WTC11 (cell line): ENCODE results near the gene CCN6.

Experiments
- CREB1 ChIP-seq: sonication (generic); formaldehyde crosslinking; IDR thresholded peaks from 2 replicates; pipeline ENCODE4 v1.8.0; 2023; ENCODE audit warnings: mild to moderate bottlenecking, missing genetic modification reagents
- CTCF ChIP-seq: fragments of 200-600 bp; IDR thresholded peaks from 2 replicates; pipeline ENCODE4 v1.8.0; 2022; ENCODE audit warnings: antibody characterized with exemption
- E2F4 ChIP-seq: sonication (generic); formaldehyde crosslinking; IDR thresholded peaks from 2 replicates; pipeline ENCODE4 v1.8.1; 2022; ENCODE audit warnings: low read depth, mild to moderate bottlenecking, moderate library complexity, missing genetic modification reagents, borderline replicate concordance
- ESRRA ChIP-seq: sonication (generic); formaldehyde crosslinking; IDR thresholded peaks from 2 replicates; pipeline ENCODE4 v1.8.1; 2022; ENCODE audit warnings: mild to moderate bottlenecking, missing genetic modification reagents, borderline replicate concordance
- FOXJ3 ChIP-seq: sonication (generic); formaldehyde crosslinking; IDR thresholded peaks from 2 replicates; pipeline ENCODE4 v1.9.0; 2021; ENCODE audit warnings: missing genetic modification reagents, mild to moderate bottlenecking, borderline replicate concordance
- JUN ChIP-seq: sonication (generic); formaldehyde crosslinking; IDR thresholded peaks from 2 replicates; pipeline ENCODE4 v1.8.0; 2023; ENCODE audit warnings: mild to moderate bottlenecking, missing genetic modification reagents
- MYBL2 ChIP-seq: sonication (generic); formaldehyde crosslinking; IDR thresholded peaks from 2 replicates; pipeline ENCODE4 v1.8.1; 2023; ENCODE audit warnings: mild to moderate bottlenecking, moderate library complexity, missing genetic modification reagents
- NFYB ChIP-seq: sonication (generic); formaldehyde crosslinking; conservative IDR thresholded peaks from 2 replicates; pipeline ENCODE4 v1.8.0; 2022; ENCODE audit warnings: low read depth, missing genetic modification reagents
- PREB ChIP-seq: sonication (generic); formaldehyde crosslinking; IDR thresholded peaks from 2 replicates; pipeline ENCODE4 v1.8.1; 2022; ENCODE audit warnings: mild to moderate bottlenecking, missing genetic modification reagents, moderate library complexity, borderline replicate concordance
- SP1 ChIP-seq: sonication (generic); formaldehyde crosslinking; conservative IDR thresholded peaks from 2 replicates; pipeline ENCODE4 v1.8.1; 2022; ENCODE audit warnings: missing genetic modification reagents
- STAT6 ChIP-seq: sonication (generic); formaldehyde crosslinking; conservative IDR thresholded peaks from 2 replicates; pipeline ENCODE4 v1.8.1; 2023; ENCODE audit warnings: mild to moderate bottlenecking, low read depth, missing genetic modification reagents, moderate library complexity
- TCF7 ChIP-seq: sonication (generic); formaldehyde crosslinking; IDR thresholded peaks from 2 replicates; pipeline ENCODE4 v1.8.0; 2022; ENCODE audit warnings: mild to moderate bottlenecking, low read depth, missing genetic modification reagents, moderate library complexity
- TEAD4 ChIP-seq: sonication (generic); formaldehyde crosslinking; IDR thresholded peaks from 2 replicates; pipeline ENCODE4 v1.8.0; 2022; ENCODE audit warnings: mild to moderate bottlenecking, missing genetic modification reagents
- TF ChIP-seq, protein P1 (sequence below): fragments of 250-450 bp; sonication (Bioruptor Pico); IDR thresholded peaks from 2 replicates; pipeline ENCODE4 v2.1.2; 2022; ENCODE audit warnings: mild to moderate bottlenecking, moderate library complexity

DNA sequence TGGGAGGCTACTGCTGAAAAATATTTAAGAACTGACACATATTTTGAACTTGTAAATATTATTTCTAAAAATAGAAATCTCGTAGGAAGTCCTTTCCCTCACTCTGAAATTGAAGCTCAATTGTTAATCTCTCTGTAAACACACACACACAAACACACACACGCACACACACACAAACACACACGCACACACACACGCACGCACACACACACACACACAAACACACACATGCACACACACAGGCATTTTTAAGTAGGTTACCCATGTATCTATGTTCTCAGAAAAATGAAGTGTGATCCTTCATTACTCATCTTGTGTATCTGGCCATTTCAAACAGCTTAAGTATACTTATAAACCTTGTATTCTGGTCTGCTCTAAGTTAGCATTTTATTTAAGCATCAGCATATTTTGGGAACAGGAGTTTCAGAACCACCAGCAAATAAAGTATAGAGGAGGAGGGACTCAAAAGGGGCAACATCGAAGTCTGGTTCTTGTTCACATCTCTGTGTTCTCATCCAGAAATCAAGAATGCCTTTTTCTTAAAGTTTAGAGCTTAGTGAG is 11.6 kb downstream of the CCN6 start:
- TF ChIP-seq ESRRA (CRISPR knock-in tag) (no peak), FOXJ3 (CRISPR knock-in tag) (no peak), SP1 (CRISPR knock-in tag) (no peak), CTCF (no peak), TCF7 (CRISPR knock-in tag) (no peak), PREB (CRISPR knock-in tag) (no peak), JUN (CRISPR knock-in tag) (no peak), STAT6 (CRISPR knock-in tag) (no peak), E2F4 (no peak), MYBL2 (CRISPR knock-in tag) (no peak), NFYB (CRISPR knock-in tag) (no peak), TEAD4 (CRISPR knock-in tag) (no peak), CREB1 (CRISPR knock-in tag) (no peak)
- TF ChIP-seq, protein P1, sequence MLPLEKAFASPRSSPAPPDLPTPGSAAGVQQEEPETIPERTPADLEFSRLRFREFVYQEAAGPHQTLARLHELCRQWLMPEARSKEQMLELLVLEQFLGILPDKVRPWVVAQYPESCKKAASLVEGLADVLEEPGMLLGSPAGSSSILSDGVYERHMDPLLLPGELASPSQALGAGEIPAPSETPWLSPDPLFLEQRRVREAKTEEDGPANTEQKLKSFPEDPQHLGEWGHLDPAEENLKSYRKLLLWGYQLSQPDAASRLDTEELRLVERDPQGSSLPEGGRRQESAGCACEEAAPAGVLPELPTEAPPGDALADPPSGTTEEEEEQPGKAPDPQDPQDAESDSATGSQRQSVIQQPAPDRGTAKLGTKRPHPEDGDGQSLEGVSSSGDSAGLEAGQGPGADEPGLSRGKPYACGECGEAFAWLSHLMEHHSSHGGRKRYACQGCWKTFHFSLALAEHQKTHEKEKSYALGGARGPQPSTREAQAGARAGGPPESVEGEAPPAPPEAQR: no peak
